GM21737 (cell line): Measurements from ENCODE around the gene SRGAP1.
"Not testable (repeated sequence)": the region's sequence is repeated elsewhere in the genome, so short reads cannot be mapped to it uniquely, and the experiment has no call there.

ENCODE experiments used
- ATAC-seq: cut with Tn5 transposase; IDR thresholded peaks from one replicate; pipeline ENCODE4 v1.9.1; 2021; ENCODE audit warnings: mild to moderate bottlenecking, moderate library complexity; ENCODE audit not compliant: unreplicated experiment

SRGAP1 gene

GRCh38 chr12:63865448-63865847 is 20.9 kb downstream of the SRGAP1 start:
- no peak for ATAC-seq

GRCh38 chr12:63867053-63867452 is 22.6 kb downstream of the SRGAP1 start:
- ATAC-seq = no peak

DNA sequence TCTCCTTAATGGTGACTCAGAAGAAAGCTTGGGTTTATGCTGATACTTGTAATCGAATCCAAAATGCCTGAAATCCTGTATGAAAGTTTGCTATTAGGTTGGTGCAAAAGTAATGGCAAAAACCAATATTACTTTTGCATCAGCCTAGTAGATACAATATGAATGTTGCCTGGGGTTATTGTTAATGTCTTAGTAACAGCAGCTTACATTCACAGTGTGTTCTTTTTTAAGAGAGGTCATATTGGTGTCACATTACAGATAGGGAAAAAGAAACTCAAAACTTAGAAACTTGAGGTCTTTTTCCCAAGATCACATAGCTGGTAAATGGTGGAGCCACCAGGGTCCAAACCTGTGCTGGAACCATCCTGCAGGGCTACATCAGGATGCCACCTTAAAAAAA is 25.2 kb downstream of the SRGAP1 start:
- no peak for ATAC-seq

GRCh38 chr12:63870838-63871237 is 26.3 kb downstream of the SRGAP1 start:
- ATAC-seq = no peak

DNA sequence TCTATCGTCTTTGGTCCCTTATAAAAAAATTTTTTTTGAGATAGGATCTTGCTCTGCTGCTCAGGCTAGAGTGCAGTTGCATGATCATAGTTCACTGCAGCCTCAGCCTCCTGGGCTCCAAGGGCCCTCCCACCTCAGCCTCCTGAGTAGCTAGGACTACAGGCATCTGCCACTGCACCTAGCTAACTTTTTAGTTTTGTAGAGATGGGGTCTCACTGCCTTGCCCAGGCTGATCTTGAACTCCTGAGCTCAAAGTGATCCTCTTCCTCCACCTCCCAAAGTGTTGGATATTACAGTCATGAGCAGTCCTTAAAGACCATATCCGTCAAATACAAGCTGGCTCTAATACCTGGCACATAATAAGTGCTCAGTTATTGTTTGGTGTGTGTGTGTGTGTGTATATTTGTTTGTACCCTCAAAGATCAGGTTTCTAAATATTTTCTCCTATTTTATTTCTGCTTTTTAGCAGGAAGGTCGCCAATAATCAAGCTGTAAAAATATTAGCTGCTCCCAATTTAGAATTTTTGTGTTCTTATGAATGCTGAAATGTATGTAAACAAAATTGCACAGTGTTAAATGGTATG is 30.5 kb downstream of the SRGAP1 start:
- no peak for ATAC-seq

DNA sequence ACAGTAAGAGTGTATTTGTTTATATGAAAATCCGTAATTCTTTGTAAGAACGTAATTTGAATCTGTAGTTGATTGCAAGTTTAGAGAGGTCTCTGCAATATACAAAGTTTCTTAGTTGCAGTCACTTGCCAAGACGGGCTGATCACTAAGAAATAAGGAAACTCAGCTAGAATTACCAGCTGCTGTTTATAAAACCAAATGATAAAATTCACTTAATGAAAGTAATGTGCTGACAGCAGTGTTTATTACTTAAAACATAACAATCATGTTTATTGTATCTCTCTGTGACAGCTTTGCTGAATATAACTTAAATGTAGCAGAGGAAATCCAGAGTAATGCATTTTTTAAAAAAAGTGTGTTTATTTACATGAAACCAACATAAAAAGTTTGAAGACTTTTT is 31.2 kb downstream of the SRGAP1 start:
- no peak for ATAC-seq

- ATAC-seq = no peak
These were observed 32.5 kb downstream of the SRGAP1 start for GRCh38 chr12:63876980-63877379.

DNA sequence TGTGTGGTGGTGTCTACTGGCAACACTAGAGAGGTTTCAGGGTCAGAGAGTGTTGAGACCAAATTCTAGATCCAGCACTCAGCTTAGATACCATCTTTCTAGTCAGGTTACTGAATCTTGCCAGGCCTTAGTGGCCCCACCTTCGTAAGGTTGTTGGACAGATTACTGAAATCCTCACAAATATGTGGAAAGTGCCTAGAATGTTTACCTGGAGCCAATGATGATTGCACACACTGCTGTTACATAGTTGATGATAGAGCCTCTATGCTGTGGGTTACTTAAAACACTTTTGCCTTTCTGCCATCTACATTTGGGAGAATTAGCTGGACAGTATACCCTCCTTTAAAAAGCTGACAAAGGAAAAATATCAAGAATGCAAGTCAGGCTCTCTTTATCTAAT is 33.2 kb downstream of the SRGAP1 start:
- no peak for ATAC-seq

- ATAC-seq = not testable (repeated sequence)
These were observed 35.7 kb downstream of the SRGAP1 start for GRCh38 chr12:63880235-63880634.

DNA sequence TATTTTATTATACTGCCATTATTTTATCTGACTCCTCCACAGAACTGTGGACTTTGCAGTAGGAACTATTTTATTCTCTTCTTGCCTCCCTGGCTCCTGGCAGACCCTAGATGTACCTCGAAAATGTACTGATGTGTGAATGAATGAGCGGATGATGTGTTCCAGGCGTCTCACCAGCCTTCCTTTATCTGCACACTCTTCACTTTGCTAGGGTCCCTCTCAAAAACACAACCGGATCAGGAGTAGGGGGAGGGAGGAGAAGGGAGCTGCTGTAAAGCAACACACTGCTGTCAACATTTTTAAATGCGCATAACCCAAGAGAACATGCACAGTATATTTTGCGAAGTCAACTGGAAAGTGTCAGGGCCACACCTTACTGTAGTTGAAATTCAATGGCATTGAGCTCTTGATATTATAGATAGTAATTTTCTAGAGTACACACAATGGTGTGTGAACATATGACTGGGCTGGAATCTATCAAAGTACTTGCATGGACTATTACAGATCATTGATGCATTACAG is 36.3 kb downstream of the SRGAP1 start:
- no peak for ATAC-seq

GRCh38 chr12:63882844-63883243 is 38.3 kb downstream of the SRGAP1 start:
- no peak for ATAC-seq

DNA sequence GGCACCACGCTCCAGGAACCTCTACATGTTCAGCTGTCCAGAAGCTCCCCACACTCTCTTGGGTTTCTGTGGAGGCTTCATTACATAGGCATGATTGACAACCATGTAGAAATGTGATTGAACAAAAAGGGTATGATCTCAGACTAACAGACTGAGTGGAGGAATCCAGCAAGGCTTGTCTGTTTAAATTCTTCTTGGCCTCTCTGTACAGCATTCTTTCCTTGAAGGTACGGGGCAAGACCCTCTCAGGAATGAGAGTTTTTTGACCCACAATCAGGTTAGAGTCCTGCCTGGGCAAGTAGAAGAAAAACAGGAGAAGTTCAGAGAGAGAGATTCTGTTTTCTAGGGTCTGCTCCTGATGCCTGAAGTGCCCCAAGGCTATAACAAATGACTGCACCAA is 40.9 kb downstream of the SRGAP1 start:
- ATAC-seq = no peak

DNA sequence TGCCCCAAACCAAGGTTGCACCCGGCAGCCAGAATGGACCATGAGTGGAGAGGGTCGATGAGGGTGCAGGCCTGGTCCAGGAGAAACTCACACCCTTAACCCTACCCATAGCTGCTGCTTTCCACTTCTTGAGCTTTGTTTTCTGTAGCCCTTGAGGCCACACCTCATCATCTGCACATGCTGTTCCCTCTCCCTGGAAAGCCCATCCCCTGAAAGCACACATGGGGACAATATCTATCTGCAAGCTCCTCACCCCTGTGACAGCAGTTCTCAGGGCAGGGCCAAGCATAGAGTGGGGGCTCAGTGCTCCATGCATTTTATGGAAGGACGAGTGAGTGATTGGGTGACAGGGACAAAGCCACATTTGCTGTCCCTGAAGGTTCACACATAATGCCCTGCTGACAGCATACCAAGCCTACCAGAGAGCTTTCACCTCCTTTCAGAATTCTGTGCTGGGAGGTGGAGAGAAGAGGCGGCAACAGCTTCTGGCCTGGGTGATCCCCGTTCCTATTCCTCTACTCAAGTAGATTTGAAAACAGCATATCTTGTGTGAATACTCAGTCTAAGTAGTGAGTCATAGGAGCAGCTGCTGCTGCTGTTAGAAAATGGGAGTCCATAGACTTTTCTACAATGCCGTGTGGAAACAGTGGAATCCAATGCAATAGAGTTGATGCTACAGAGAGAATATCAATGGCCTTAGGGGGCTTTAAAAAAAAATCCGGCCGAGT is 44.6 kb downstream of the SRGAP1 start:
- ATAC-seq = no peak

- no peak for ATAC-seq
These were observed 45.4 kb downstream of the SRGAP1 start for GRCh38 chr12:63889721-63890509.

GRCh38 chr12:63893170-63893569 is 48.7 kb downstream of the SRGAP1 start:
- no peak for ATAC-seq

- ATAC-seq = no peak
These were observed 49.6 kb downstream of the SRGAP1 start for GRCh38 chr12:63894132-63894531.

DNA sequence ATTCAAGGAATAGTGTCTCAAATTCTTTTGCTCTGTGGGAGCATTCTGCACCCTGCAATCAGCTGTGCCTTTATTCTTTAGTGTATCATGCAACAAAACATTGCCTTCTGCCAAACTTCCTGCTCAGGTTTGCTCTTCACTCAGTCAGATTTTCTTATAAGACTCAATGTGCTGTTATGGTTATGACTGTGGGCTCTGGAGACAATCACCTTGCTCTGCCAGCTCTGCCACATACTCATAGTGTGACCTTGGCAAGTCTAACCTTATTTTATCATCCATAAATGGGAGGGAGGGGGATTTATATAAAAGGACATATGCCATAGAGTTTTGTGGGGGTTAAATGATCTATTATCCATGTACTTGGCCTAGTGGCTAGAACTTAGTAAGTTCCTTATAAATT is 51.3 kb downstream of the SRGAP1 start:
- ATAC-seq = no peak

DNA sequence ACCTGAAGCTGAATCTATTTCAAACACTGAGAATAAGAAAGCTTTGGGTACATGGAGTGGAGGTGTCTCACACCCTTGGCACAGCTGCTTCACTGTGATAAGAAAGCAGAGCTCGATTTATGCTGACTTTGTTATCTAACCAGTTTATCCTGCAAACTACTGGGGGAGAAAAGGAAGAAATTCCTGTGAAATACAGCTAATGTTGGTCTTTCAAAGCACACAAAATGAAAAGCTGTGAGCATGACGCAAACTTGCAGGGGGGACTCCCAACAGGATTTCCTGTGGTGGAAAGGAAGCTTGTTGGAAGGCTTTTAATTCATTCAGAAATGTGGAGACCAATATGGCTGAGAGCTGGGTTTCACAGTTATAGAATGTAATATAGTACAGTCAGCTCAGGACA is 53.4 kb downstream of the SRGAP1 start:
- ATAC-seq = no peak

- ATAC-seq = no peak
These were observed 54.4 kb downstream of the SRGAP1 start for GRCh38 chr12:63898764-63899337.

GRCh38 chr12:63899396-63899795 is 54.9 kb downstream of the SRGAP1 start:
- ATAC-seq = no peak
